SH-SY5Y (cell line): ENCODE measurements around the gene ITPR2.

ENCODE experiments used
- GATA2 ChIP-seq: IDR thresholded peaks from 2 replicates; pipeline ENCODE4 v1.6.1; 2011; ENCODE audit warnings: mild to moderate bottlenecking, low read depth, low read length
- GATA3 ChIP-seq: IDR thresholded peaks from 2 replicates; pipeline ENCODE4 v1.6.1; 2011; ENCODE audit warnings: low read depth, mild to moderate bottlenecking, low read length, moderate library complexity

- TF ChIP-seq GATA3 (no peak), GATA2 (no peak)
Measured at GRCh38 chr12:26724309-26724702, 108.7 kb downstream of the ITPR2 start.
